HG03354 (cell line): ENCODE measurements around the gene SSUH2.

ENCODE experiments used
- ATAC-seq: cut with Tn5 transposase; IDR thresholded peaks from one replicate; pipeline ENCODE4 v1.9.1; 2021; ENCODE audit warnings: mild to moderate bottlenecking; ENCODE audit not compliant: unreplicated experiment, poor library complexity, severe bottlenecking

Gene SSUH2

DNA sequence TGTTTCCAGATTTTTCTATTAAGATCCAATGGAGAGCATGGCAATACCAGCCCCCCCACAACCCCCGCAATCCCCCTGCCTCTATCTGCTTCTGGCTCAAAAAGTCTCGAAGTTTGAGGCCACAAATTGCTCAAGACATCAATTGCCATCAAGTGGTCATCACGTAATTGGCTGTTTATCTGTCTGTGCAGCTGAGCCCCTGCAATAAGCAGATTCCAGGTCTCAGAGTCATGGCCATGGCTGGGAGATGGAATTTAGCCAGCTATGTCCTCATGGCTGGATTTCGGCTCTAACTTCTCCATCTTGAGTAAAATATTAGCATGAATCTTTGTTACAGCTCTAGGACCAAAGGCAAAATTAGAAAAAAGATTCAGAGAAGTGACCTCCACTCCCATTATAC is 22.7 kb downstream of the SSUH2 start:
- no peak for ATAC-seq

DNA sequence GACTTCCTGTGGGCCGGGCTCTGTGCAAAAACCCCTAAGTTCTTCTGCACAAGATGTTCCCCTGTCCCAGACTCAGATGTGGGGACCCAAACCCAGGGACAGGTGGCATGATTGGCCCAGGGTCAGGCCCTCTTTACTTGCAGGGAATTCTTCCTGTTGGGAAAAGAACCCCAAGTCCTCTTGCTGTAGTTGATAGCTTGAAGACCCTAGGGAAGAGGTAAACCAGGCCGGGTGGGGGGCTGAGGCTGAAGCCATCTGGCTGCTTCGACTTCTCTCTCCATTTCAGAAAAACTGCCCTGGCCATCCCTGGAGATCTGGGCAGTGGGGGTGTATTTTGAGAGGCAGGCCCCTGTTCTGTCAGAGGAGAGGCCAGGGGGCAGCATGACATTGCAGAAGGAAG is 23.5 kb downstream of the SSUH2 start:
- ATAC-seq: no peak

DNA sequence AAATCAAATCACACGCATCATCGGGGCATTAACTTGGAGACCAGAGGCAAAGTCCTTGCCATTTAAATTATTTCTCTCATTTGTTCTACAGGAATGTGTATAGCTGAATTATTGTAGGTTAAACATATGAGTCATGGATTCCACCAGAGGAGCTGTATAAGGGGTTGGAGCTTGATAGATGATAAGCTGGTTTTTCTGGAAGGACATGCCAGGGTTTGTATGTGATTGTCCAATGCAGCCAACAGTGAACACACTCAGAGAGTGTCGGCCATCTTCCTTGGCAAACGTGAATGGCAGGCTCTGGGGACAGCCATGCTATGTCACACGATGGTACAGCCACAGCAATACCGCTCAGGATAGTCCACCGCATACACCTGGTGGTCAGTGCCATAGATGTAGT is 25.1 kb downstream of the SSUH2 start:
- no peak for ATAC-seq

DNA sequence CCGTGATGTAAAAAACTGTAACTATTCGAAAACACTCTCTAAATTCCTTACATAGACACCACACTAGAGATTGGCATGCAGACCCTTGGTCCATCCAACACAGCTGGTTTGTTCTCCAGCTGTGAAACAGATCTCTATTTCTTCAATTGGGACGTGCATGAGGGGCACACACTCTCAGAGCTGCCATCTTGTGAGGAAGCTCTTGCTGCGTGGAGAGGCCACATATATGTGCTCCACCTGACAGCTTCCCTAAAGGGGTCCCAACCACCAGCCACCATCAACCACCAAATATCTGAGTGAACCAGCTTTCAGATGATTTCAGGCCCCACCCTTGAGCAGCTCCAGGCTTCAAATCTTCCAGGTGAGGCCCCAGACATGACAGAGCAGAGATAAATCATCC is 25.6 kb downstream of the SSUH2 start:
- no peak for ATAC-seq

DNA sequence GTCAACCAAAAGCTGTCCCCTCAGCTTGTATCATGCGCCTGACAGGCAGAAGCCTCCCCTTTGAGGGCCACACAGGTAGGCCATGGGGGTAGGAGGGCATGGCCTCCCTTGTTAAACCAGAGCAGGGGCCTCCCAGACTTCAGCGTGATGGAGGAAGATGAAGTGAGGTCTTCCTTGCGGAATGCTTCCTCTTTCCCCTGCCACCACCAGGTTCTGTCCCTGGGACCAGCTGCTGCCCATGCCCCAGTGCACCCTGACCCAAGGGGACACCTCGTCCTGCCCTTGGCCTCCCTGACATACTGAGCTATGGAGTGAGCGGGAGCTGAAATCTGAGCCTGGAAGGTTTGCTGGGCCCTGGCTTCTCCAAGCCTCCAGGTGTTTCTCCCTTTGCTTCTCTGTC is 26.7 kb downstream of the SSUH2 start:
- no peak for ATAC-seq

DNA sequence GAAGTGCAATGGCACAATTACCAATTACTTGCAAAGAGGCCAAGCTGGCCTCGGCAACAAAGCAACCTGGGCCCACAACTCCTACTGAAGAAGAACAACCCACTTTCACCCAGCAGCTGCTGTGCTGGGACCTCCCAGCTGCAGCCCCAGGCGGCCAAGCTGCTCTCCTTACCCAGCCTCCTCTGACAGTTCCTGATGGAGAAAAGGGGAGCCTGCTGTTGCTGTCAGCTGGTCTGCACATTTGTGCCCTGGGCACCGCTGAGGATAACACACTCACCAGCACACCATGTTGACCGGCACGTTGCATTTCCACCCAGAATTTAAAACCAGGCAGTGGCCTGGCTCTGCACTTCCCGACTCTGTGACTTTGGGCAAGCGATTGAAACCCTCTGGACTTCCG is 33.6 kb downstream of the SSUH2 start:
- ATAC-seq: no peak

DNA sequence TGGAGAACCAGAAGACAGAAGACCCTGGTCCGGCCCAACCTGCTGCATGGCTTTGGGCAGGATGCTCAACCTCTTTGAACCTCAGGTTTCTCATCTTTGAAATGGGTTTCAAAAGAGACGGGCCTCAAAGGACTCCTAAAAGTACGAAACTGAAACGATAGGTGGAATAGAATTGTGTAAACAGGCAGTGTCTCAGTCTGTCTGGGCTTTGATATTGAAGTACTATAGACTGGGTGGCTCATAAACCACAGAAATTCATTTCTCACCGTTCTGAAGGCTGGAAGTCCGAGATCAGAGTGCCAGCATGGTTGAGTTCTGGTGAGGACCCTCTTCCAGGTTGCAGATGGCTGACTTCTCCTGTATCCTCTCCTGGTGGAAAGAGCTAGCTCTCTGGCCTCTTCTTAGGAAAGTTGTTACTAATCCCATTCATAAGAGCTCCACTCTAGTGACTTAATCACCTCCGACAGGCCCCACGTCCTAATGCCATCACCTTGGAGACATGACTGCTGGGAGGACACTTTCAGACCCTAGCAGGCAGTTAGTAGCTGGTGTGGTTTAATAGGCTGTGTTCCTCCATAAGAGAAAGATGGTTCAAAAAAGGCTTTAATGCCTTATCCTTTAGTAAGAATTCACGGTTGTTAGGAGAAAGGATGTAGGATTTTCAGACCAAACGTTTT is 35.7 kb downstream of the SSUH2 start:
- no peak for ATAC-seq

DNA sequence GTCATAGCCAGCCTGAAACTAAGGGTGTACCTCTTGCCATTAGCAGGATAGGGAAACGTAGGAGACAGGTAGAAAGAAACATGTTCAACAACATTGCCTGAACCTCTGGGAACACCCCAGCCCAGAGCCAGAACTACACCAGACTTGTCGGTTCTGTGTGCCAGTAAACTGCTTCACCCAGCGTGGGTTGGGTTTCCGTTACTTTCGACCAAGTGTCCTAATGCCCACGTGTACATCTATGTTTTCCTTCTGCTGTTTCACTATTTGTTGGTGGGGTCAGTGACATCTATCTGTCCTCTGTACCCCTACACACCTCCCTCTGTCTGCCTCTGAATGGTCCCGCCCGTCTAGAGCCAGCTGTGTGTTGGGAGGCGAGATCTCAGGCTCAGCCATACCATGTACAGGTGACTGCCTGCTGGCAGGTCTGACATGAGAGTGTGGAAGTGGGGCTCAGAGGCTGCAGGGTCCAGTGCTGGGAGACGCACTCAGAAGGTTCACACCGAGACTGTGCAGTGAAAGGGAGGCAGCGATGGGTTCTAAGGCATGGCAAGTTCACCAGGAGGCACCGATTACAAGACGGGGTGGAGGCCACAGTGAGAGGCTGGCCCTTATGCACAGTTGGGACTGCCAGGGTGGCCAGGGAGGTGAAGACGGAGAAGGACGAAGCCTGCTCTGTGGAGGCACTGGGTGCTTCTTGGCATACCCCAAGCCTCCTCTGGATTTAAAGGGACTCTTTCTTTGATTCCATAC is 36.4 kb downstream of the SSUH2 start:
- no peak for ATAC-seq

DNA sequence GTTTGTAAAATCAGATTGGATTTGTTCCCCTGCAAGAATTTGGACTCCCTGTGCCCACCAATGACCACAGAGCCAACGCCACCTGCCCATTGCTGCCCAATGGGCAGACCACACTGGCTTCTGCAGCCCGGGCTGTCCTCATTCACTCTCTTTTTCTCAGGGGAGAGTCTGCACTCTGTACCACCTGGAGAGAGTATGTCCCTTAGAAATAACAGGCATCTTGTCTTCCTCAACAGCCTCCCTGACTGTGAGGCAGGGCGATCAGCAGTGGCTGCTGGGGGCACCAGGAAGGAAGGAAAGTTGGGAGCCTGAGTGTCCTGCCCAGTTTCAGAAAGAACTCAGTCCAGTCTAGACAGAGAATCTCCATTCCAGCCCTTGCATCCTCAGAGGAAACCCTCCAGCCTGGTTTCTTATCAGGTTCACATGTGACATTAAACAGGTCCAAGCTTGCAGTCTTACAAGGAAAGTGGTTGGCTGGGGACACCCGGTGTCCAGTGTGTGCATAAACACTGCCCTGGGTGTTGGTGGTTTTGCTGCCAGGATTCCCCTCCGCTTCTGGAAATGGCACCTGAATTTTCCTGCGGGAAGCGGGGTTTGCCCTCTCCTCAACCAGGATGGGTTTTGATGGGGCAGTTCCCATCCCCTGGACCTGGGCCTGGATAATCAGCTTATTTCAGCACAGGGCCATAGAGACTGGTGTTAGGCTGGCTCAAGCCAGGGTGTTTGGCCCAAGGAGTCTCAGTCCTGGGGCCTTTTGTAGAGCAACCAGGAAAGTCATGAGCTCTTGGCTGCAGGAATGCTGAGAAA is 37.2 kb downstream of the SSUH2 start:
- no peak for ATAC-seq

DNA sequence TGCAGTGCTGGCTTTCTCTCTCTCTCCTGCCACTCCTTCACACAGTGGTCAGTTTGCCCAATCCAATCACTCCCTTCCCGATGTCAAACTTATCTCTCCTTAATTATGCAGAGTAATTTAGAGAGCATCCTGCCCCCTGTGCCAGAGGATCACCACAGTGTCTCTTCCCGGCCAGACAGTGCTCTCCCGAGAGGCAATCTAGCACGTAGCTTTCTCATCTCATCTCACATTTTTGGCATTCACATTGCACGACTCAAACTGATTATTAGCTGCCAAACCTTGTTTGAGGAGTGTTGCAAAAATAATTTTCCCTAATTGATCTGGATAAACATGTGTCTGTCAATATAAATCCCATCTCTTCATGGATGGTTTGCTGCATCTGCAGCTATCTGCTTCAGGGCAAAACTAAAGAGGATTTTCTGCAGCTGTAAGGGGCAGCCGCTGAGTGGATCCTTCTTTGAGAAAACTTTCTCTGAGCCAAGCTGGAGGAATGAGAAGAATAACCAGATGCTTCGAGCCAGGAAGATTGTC is 37.8 kb downstream of the SSUH2 start:
- ATAC-seq: no peak

DNA sequence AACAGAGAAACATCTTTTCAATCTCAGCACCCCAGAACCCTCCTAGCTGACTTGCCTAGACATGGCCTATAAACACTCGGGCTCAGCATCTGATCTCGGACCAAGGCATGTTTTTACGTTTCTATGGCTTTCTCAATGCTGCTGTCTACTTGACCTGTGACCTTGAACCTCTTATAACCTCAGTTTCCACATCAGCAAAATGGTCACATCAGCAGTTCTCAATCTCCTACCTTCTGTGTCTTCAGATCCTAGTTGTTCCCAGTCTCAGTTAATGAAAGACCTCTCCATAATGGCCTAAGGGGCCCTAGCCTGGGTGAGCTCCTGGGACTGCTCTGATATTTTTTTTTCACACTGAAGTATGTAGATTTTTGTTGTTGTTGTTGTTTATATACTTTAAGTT is 39.6 kb downstream of the SSUH2 start:
- ATAC-seq: no peak

DNA sequence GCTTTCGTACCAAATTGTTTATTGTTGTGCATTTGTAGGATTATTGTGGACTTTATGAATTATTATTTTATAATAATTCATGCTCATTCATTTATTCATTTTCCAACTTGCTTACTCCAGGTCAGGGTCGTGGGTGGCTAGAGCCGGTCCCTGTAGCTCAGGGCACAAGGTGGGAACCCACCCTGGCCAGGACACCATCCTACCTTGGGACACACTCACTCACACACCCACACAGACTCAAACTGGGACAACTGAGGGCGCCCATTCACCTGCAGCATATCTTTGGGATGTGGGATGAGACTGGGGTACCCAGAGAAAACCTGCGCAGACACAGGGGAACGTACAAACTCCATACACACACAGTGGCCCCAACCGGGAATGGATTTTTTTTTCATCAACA is 40.6 kb downstream of the SSUH2 start:
- no peak for ATAC-seq

DNA sequence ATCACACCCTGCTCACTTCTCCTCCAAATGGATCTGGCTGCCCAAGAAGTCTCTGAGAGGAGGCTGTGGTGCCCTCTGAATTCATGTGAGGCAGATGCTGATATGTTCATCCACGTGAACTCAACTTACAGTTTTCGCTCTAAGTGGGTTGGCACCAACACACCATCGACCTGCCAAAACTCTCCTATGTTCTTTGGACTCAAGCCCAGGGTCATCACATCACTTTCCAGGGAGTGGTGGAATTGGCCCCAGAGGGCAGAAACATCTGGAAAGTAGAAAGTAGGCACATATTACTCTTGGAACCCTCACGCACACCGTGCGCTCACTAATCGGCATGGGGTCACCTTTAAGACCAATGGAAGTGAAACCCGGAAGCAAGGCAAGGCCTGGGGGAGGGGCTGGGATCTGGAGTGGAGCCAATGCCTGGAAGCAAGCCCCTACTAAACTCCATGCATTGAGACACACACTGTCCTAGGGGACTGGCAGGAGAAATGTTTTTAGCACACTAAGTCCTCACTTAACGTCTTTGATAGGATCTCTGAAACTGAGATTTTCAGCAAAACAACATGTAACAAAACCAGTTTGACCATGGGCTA is 41.4 kb downstream of the SSUH2 start:
- ATAC-seq: no peak

DNA sequence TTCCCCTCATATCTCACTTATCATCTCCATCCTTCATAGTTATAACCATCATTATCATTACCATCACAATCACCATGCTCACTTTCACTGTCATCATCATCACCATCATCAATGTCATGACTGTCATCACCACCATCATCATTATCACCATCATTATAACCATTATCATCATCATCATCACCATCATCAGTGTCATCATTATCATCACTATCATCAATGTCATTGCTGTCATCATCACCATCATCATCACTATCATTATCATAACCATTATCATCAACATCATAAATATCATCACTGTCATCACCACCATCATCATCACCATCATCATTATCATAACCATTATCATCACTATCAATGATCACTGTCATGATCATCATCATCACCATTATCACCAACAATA is 44.1 kb downstream of the SSUH2 start:
- ATAC-seq: no peak

DNA sequence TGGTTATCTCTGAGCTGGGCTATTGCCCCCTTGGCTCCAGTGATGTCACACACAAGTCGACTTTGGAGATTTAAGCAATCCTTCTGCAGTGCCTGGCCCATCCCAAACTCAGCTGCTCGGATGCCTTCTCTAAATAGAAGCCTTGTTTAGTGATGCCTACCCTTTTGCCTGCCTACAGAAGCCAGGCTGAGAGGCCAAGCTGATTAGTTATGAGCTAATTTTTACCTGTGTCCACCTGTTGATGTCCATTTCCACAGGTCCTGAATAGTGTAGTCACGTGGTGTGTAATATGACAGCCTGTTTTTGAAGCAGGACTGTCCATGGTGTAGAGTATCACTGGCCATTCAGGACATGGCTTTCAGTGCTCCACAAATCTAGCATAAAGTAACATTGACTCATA is 45.5 kb downstream of the SSUH2 start:
- ATAC-seq: no peak

DNA sequence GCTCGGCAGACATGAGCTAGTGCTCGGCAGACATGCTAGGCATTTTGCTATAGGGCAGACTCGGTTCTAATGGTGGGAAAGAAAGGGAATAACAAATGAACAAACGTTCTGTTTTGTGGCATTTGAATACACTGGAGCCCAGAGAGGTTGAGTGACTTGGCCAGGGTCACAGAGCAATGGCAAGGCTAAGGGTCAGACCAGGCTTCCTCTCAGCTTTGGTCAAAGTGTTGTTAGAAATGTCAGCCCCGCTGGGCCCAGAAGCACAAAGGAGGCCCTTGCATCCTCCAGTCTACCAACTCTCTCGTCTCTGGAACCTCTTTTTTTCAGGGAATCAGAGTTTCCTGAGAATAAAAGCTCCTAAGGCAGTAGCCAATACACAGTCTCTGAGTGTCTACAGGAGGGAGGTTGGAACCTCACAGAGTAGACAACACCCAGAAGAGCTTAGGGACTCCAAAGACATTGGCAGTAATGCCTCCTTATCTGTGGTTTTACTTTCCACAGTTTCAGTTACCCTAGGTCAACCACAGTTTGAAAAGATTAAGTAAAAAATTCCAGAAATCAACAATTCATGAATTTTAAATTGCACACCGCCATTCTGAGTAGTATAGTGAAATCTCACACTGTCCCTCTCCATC is 47.3 kb downstream of the SSUH2 start:
- no peak for ATAC-seq

DNA sequence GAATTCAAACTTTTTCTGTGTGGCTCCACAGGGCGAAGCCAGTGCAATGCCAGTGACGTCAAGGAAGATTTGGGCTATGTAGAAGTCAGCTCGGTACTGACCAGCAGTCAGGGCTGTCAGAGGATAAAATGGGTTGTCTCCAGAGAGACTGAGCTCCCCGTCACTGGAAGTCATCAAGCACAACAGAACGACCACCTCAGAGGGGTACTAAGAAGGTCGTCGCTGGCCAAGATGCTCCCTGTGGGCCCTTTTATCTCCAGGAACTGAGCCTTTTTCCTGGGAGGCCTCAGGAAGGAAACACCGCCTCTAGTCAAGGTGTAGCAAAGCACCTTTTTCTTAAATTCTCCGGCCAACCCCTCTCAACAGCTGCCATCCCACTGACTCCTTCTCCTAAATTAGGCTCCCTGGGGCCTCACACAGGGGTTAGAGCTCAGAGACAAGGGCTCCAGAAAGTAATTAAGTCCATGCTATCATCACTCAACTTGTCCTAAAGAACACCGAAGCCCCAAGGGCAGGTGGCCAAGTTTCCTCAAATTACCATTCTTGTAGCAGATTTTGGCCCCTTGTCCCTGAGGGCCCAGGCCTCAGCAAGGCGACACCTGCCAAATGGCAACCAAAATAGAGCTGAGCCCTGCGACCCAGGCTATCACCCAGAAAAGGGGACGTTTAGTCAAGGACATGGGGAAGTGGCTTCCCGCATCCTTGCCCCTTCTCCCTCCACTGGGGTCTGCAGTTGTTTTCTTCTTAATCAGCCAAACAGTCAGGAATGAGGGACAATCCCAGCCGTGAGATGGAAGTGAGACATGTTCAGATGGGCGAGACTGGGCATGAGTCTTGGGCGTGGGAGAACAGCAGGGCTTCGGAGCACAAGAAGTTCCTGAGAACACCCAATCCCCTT is 48.0 kb downstream of the SSUH2 start:
- no peak for ATAC-seq

DNA sequence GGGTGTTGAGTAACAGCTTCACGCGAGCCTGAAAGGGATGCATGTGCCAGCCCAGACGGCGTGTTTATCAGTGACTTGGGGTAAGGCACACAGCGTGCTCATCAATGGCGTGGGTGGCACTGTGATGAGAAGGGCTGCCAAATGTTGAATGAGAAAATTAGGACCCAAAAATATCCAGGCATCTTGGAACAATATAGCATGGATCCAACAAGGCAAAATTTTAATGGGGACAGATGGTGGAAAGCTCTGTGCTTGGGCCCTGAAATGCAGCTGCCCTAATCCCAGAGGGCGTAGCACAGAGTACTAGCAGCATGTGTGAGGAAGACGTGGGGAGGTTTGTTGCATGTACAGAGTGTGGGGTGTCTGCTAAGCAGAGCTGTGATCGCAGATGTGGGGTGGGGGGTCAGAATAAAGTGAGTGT is 48.9 kb downstream of the SSUH2 start:
- ATAC-seq: no peak

DNA sequence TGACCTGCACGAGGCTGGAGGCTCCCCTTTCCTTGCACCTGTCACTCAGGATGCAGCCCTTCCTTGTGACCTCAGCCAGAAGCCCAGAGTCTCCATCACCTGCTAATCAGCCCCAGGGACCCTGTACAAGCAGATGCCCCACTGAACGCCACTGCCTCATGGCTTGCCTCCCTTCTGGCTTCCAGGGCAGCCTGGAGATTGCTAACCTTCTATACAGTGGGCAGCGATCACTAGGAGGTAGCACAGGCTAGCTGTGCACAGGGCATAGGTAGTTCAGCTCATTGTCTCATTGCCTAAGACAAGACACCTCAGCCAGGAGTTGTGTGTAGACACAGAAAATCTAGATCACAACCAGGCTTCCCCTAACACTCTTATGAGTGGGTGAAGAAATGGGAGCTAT is 49.3 kb downstream of the SSUH2 start:
- ATAC-seq: no peak
